K562 (cell line): ENCODE measurements around the gene FAM20B. TPM values are rescaled to one million over a fixed set of nuclear protein-coding genes. Genes with fewer than 3 reads are reported as not detected.

Source experiments
- ATAC-seq: fragments of 200-7000 bp; cut with Tn5 transposase; 3 replicates; pipeline ENCODE4 v1.9.1; 2020; ENCODE audit warnings: moderate library complexity
- BruUV-seq: library from RNA; stranded (reverse); fragments of 400-500 nt; replicated peaks from 2 replicates; lab custom pipeline; 2021; lab: Mats Ljungman, UMichigan
- CTCF ChIA-PET: fragments of 300-600 bp; formaldehyde crosslinking; extraction: SDS; loops from one replicate; lab custom pipeline; 2021; ENCODE audit warnings: low intra/inter-chr PET ratio; lab: Yijun Ruan, JAX
- POLR2A ChIA-PET: fragments of 300-600, 350-650 bp; sonication (Branson Sonifier 250); formaldehyde crosslinking; extraction: SDS; loops from one replicate; lab custom pipeline; 2021; ENCODE audit warnings: antibody characterized with exemption, inconsistent platforms; lab: Yijun Ruan, JAX
- DNase-seq, 4 experiments: peaks; one replicate each; pipeline versions ENCODE4 v3.0.0 to v3.0.0-alpha.2; 2011 to 2018; ENCODE audit warnings: low spot score in 3 of 4, mixed read lengths in 3 of 4; ENCODE audit errors: extremely low read depth in 1 of 4
- FAIRE-seq: peaks from 2 replicates; lab custom pipeline; 2011; peaks lifted over from hg19 to GRCh38; lab: Jason Lieb, UNC
- H2AFZ ChIP-seq: 2 replicates; pipeline ENCODE4 v1.6.0; 2011; ENCODE audit warnings: low read depth, low read length, control low read depth, inconsistent platforms
- H3K27ac ChIP-seq: fragments of 200-600 bp; 3 replicates; pipeline ENCODE4 v1.8.0; 2011; ENCODE audit warnings: low read depth, mild to moderate bottlenecking, control low read depth, inconsistent platforms, low read length, moderate library complexity, mixed read lengths; ENCODE audit errors: extremely low read depth
- H3K27me3 ChIP-seq, 2 experiments: fragments of 300-600 bp in 1 of 2; 2 replicates in 1 of 2; 3 replicates in 1 of 2; pipeline versions ENCODE4 v1.6.0 to v1.8.0; 2011; ENCODE audit warnings: inconsistent platforms in 2 of 2, low read length in 2 of 2, mild to moderate bottlenecking in 1 of 2, mixed read lengths in 1 of 2, moderate library complexity in 1 of 2; ENCODE audit not compliant: control insufficient read depth in 2 of 2, insufficient read depth in 2 of 2
- H3K36me3 ChIP-seq: fragments of 300-600 bp; 3 replicates; pipeline ENCODE4 v1.8.0; 2011; ENCODE audit warnings: mild to moderate bottlenecking, low read length, inconsistent platforms; ENCODE audit not compliant: control insufficient read depth, insufficient read depth
- H3K4me1 ChIP-seq, 2 experiments: fragments of 200-600 bp in 1 of 2; replicated peaks in 1 of 2; 2 replicates in 1 of 2; 3 replicates in 1 of 2; pipeline versions ENCODE4 v1.5.1 to v1.8.0; 2011; ENCODE audit warnings: inconsistent platforms in 2 of 2, low read length in 2 of 2, mild to moderate bottlenecking in 1 of 2, mixed read lengths in 1 of 2, moderate library complexity in 1 of 2; ENCODE audit not compliant: control insufficient read depth in 2 of 2, insufficient read depth in 2 of 2
- H3K4me2 ChIP-seq: 2 replicates; pipeline ENCODE4 v1.6.1; 2011; ENCODE audit warnings: low read length, control low read depth, inconsistent platforms, mixed read lengths; ENCODE audit not compliant: insufficient read depth
- H3K4me3 ChIP-seq: fragments of 200-600 bp; sonication (generic), shearing (Covaris generic); 2 replicates; pipeline ENCODE4 v1.5.1; 2016; ENCODE audit warnings: control low read depth, inconsistent platforms
- H3K79me2 ChIP-seq: fragments of 200-600 bp; 3 replicates; pipeline ENCODE4 v1.8.0; 2011; ENCODE audit warnings: low read length, inconsistent platforms; ENCODE audit not compliant: control insufficient read depth, insufficient read depth
- H3K9ac ChIP-seq, 2 experiments: 2 replicates each; pipeline versions ENCODE4 v1.6.0 to v1.6.1; 2011; ENCODE audit warnings: low read depth in 2 of 2, low read length in 2 of 2, control low read depth in 1 of 2, inconsistent platforms in 1 of 2, mild to moderate bottlenecking in 1 of 2, mixed read lengths in 1 of 2; ENCODE audit not compliant: insufficient read depth in 1 of 2
- H3K9me1 ChIP-seq: one replicate; pipeline ENCODE4 v1.6.0; 2011; ENCODE audit warnings: inconsistent platforms, mild to moderate bottlenecking, low read length, moderate library complexity; ENCODE audit not compliant: control insufficient read depth, insufficient read depth
- H3K9me3 ChIP-seq: replicated peaks from 2 replicates; pipeline ENCODE4 v1.5.1; 2011; ENCODE audit warnings: low read depth, low read length, inconsistent platforms; ENCODE audit not compliant: control insufficient read depth, insufficient read depth
- H4K20me1 ChIP-seq: replicated peaks from 2 replicates; pipeline ENCODE4 v1.6.1; 2011; ENCODE audit warnings: low read length, inconsistent platforms, mixed read lengths; ENCODE audit not compliant: control insufficient read depth, insufficient read depth
- CREBBP ChIP-seq: IDR thresholded peaks from one replicate; pipeline ENCODE4 v1.6.1; 2012; ENCODE audit warnings: low read depth, mild to moderate bottlenecking, control low read depth, inconsistent platforms, low read length
- EZH2 ChIP-seq: IDR thresholded peaks from 2 replicates; pipeline ENCODE4 v1.6.1; 2012; ENCODE audit warnings: low read depth, mild to moderate bottlenecking, inconsistent platforms, low read length, borderline replicate concordance
- NCOA6 ChIP-seq: fragments of 450-650 bp; IDR thresholded peaks from 2 replicates; pipeline ENCODE4 v1.6.1; 2017; ENCODE audit warnings: mild to moderate bottlenecking
- PCBP1 ChIP-seq: fragments of 200-400 bp; formaldehyde crosslinking; IDR thresholded peaks from 2 replicates; pipeline ENCODE4 v1.6.1; 2018; ENCODE audit warnings: mild to moderate bottlenecking, low read depth, low read length; ENCODE audit not compliant: poor library complexity, severe bottlenecking
- SOX6 ChIP-seq: fragments of 450-650 bp; IDR thresholded peaks from 2 replicates; pipeline ENCODE4 v1.6.1; 2014; ENCODE audit warnings: mild to moderate bottlenecking
- SRSF9 ChIP-seq: fragments of 200-400 bp; formaldehyde crosslinking; IDR thresholded peaks from 2 replicates; pipeline ENCODE4 v1.6.1; 2017; ENCODE audit warnings: low read depth, low read length, borderline replicate concordance
- ZNF695 ChIP-seq: fragments of 450-650 bp; formaldehyde crosslinking; IDR thresholded peaks from 2 replicates; pipeline ENCODE4 v1.4.0; 2020; ENCODE audit warnings: mild to moderate bottlenecking, moderate library complexity
- WGBS: fragments of 100-300 bp; shearing (Covaris generic); methylation state at CpG from one replicate; pipeline ENCODE4 v1.1.6; 2016; ENCODE audit warnings: low coverage, mixed read lengths; ENCODE audit not compliant: insufficient coverage; ENCODE audit errors: missing lambda C conversion rate; 5-methylcytosine and 5-hydroxymethylcytosine counted together
- in situ Hi-C: fragments of 300-500 bp; cut with MboI; formaldehyde crosslinking; loops from 4 replicates; pipeline ENCODE4 v1.15.0; 2018; ENCODE audit warnings: inconsistent platforms, mixed read lengths
- intact Hi-C: fragments of 100-400 bp; cut with micrococcal nuclease; formaldehyde crosslinking; loops from 2 replicates; pipeline ENCODE4 v1.14.2; 2022
- polyA plus RNA-seq, 8 experiments: library from polyadenylated mRNA; depleted of rRNA in 4 of 8; stranded (reverse) in 5 of 8; unstranded in 3 of 8; fragments of >200 nt; fragmentation: Nextera tagmentation in 2 of 8; fragmentation: Illumina TruSeq in 1 of 8; extraction: Ambion mirVana in 2 of 8; extraction: Trizol in 1 of 8; gene quantifications; 2 replicates each; pipeline versions ENCODE4 v1.2.1 to v1.2.3, GENCODE V29; 2011 to 2014; ENCODE audit warnings: inconsistent platforms in 1 of 8, missing spikeins in 1 of 8
- total RNA-seq, 7 experiments: library from RNA; depleted of rRNA in 6 of 7; stranded (reverse); fragments of >200 nt in 6 of 7; fragmentation: Illumina TruSeq in 2 of 7; extraction: Trizol in 2 of 7; gene quantifications; 2 replicates each; pipeline versions ENCODE4 v1.2.1 to v1.2.3, GENCODE V29; 2011 to 2021; ENCODE audit warnings: low replicate concordance in 1 of 7
- TF ChIP-seq, protein P1 (sequence below): fragments of 250-450 bp; sonication (Bioruptor Pico); IDR thresholded peaks from 2 replicates; pipeline ENCODE4 v1.5.1; 2021; ENCODE audit warnings: mild to moderate bottlenecking
- TF ChIP-seq, protein P2 (sequence below), 3 experiments: fragments of 200-800 bp in 1 of 3; sonication (Bioruptor generic) in 1 of 3; sonication (generic) in 1 of 3; formaldehyde crosslinking in 1 of 3; IDR thresholded peaks; 2 replicates each; pipeline versions ENCODE4 v1.6.1 to v1.8.0; 2016 to 2022; ENCODE audit warnings: mild to moderate bottlenecking in 2 of 3, missing compliant biosample characterization in 2 of 3, missing genetic modification characterization in 2 of 3, missing genetic modification reagents in 1 of 3

Gene FAM20B
- total and polyA plus RNA-seq, 9 of the 15 experiments (the other 6 are each of a cell fraction or from before 2014, with no cell fraction given) = 7.2 to 67.5 (median 42.9) TPM

DNA sequence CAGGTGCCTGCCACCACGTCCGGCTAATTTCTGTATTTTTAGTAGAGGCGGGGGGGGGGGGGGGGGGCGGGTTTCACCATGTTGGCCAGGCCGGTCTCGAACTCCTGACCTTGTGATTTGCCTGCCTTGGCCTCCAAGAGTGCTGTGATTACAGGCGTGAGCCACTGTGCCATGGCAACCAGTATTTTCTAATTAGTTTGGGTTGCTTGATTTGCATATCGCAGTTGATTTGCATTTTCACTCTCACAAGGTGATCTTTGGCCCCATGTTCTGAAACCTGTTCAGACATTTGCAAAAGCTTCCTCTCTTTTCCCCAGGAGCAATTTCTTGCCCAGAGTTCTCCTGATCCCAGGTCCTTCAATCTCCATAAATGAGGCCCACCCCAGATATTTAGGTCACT, 57.8 kb downstream of the FAM20B start:
- ChIA-PET CTCF (no interaction called here), POLR2A (interaction anchor here (0.7 to 1.5 kb wide), 2 partner anchors 9 to 67 kb away, joined by 3 to 4 read pairs; no protein-coding TSS in a partner anchor)
- in situ Hi-C loops = loop anchor here (10.0 kb wide), 1 partner anchor 281 kb away; the partner anchor contains the start of gene AXDND1
- H3K4me3 ChIP-seq = no peak overlapping the region
- DNase-seq = peak in 1 of 4 experiments; percentile 22
- no peak for ATAC-seq
- peak overlapping the region; percentile 3; the same call in 1 of the 3 replicates for H3K27ac ChIP-seq
- no TSS peak for BruUV-seq
- intact Hi-C loops = loop anchor here (5.0 to 10.0 kb wide), 4 partner anchors 311 to 731 kb away; no protein-coding TSS in a partner anchor
- H4K20me1 ChIP-seq = no peaks in the 10 kb centered on the region
- no peaks in the 10 kb centered on the region for H3K9me1 ChIP-seq
- peaks cover 43% of the 10 kb centered on the region; the same call in 2 of the 3 replicates for H3K36me3 ChIP-seq
- no peak for TF ChIP-seq NCOA6
- TF ChIP-seq, protein P1, sequence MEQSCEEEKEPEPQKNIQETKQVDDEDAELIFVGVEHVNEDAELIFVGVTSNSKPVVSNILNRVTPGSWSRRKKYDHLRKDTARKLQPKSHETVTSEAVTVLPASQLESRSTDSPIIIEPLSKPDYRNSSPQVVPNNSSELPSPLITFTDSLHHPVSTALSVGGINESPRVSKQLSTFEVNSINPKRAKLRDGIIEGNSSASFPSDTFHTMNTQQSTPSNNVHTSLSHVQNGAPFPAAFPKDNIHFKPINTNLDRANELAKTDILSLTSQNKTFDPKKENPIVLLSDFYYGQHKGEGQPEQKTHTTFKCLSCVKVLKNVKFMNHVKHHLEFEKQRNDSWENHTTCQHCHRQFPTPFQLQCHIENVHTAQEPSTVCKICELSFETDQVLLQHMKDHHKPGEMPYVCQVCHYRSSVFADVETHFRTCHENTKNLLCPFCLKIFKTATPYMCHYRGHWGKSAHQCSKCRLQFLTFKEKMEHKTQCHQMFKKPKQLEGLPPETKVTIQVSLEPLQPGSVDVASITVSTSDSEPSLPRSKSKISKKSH (CRISPR knock-in tag) = no peak
- no peak for TF ChIP-seq SOX6
- peak; percentile 52 for TF ChIP-seq PCBP1
- no peak for TF ChIP-seq ZNF695 (CRISPR knock-in tag)
- TF ChIP-seq, protein P2, sequence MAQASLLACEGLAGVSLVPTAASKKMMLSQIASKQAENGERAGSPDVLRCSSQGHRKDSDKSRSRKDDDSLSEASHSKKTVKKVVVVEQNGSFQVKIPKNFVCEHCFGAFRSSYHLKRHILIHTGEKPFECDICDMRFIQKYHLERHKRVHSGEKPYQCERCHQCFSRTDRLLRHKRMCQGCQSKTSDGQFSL (CRISPR knock-in tag; IDR thresholded peaks at IDR 0.05) = peak; percentile 89
- TF ChIP-seq, protein P2 (tag; IDR thresholded peaks at IDR 0.05) = peak in 1 of 2 experiments; percentile 73; a peak in 2 of 4 replicates
- no peak for TF ChIP-seq CREBBP
- TF ChIP-seq SRSF9 = no peak
- no peak for TF ChIP-seq EZH2
- H3K9me3 ChIP-seq = no peaks in the 10 kb centered on the region
- peaks cover 29% of the 10 kb centered on the region for H3K79me2 ChIP-seq
- no peaks in the 10 kb centered on the region for H3K27me3 ChIP-seq
- H3K4me2 ChIP-seq = peak overlapping the region; percentile 92
- no peak overlapping the region for H2AFZ ChIP-seq
- 45% methylated on average over 3 of the region's 8 CpGs for WGBS
- peak overlapping the region in 1 of 2 experiments; percentile 18; a peak in 2 of 4 replicates for H3K9ac ChIP-seq
- H3K4me1 ChIP-seq = peaks cover 17 to 30% of the 10 kb centered on the region in 2 experiments; a peak in 4 of 5 replicates
- FAIRE-seq = no peak
